Upper lobe of left lung (tissue), 4 donors: Measurements from ENCODE around the gene KRT78.

Experiments
- CTCF ChIP-seq, 6 experiments: fragments of 450-650 bp in 4 of 6; fragments of 200-600 bp in 2 of 6; sonication (generic) in 2 of 6; IDR thresholded peaks; one replicate each; pipeline ENCODE4 v1.5.1; 2016 to 2019; ENCODE audit warnings: antibody characterized with exemption in 6 of 6
- POLR2A ChIP-seq, 4 donors: fragments of 450-650 bp; IDR thresholded peaks; one replicate each; pipeline ENCODE4 v1.5.1; 2016 to 2017; ENCODE audit warnings: antibody characterized with exemption in 4 of 4, mild to moderate bottlenecking in 2 of 4
- POLR2AphosphoS5 ChIP-seq, 2 donors: sonication (generic); formaldehyde crosslinking; IDR thresholded peaks; one replicate each; pipeline ENCODE4 v1.5.1; 2017; ENCODE audit warnings: antibody characterized with exemption in 2 of 2

DNA sequence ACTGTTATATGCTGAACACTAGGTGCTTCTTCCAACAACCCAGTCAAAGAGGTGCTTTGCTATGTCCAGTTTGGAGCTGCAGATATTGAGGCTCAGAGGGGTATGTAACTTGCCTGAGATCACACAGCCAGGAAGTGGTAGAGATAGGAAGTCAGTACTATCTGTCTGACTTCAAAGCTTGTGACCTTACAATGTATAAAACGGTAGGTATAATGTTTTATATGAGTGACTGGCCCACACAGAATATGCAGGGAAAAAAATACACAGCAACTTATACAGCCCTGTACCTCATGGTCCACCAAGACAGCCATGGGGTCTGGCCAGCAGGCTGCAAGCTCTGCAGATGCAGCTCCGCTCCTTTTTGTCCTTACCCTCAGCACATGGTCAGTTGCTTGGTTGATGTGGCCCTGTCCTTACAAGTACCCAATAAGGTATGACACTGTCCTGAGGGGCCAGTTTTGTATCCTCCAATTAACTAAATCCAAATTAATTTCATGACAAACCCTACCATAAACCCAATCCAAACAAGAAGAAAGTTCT lies 31.0 kb downstream of the KRT78 start:
- TF ChIP-seq CTCF (IDR thresholded peaks at IDR 0.05) (no peak), POLR2A (IDR thresholded peaks at IDR 0.05) (no peak), POLR2AphosphoS5 (IDR thresholded peaks at IDR 0.05) (no peak)
